OCI-LY1 (cell line): ENCODE results near the gene AKAP13.

Experiments
- CTCF ChIP-seq: fragments of 200-600 bp; sonication (generic), shearing (Covaris generic); IDR thresholded peaks from 2 replicates; pipeline ENCODE4 v1.5.1; 2017; ENCODE audit warnings: mild to moderate bottlenecking, antibody characterized with exemption, low read length, moderate library complexity, mixed read lengths
- EZH2 ChIP-seq: fragments of 200-600 bp; sonication (generic), shearing (Covaris generic); IDR thresholded peaks from 2 replicates; pipeline ENCODE4 v1.8.0; 2017; ENCODE audit warnings: borderline replicate concordance, mixed run types, mild to moderate bottlenecking, antibody characterized with exemption, low read length, moderate library complexity, mixed read lengths

- TF ChIP-seq CTCF = no peak
- TF ChIP-seq EZH2 = no peak
Observed at GRCh38 chr15:85748176-85748575, 367.8 kb downstream of the AKAP13 start.
